ENCODE results near the gene KRTAP10-7.

DNA sequence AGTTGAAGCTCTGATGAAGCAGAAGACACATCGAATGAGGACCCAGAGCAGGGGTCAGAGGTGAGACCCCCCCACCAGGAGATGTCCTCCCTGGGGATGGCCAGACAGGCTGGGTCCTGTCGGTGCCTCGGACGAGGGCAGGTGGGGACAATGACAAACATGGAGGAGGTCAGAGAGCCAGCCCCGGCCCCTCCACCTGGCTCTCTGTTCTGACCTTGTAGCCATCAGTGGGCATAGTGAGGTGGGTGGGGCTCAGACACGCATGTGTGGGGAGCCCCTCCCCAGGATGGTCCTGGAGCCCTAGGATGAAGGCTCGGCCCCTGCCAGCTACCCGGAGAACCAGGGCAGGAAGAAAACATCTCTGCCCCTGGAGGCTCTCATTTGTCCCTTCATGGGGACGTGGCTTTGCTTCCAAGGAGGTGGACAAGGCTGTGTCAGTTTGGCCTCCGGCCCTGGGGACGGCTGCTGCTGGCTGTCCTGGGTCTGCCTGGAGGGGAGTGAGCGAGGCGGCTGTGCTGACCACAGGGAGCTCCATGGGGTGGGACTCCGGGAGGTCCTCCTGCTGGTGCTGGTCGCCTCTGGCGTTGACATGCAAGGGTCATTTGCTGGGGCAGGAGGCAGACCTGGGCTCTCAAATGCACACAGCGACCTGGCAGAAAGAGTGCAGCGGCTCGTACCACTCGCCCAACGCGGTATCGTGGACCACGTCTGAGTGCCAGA is 10.7 kb upstream of the KRTAP10-7 start:
- TF ChIP-seq, protein P1, sequence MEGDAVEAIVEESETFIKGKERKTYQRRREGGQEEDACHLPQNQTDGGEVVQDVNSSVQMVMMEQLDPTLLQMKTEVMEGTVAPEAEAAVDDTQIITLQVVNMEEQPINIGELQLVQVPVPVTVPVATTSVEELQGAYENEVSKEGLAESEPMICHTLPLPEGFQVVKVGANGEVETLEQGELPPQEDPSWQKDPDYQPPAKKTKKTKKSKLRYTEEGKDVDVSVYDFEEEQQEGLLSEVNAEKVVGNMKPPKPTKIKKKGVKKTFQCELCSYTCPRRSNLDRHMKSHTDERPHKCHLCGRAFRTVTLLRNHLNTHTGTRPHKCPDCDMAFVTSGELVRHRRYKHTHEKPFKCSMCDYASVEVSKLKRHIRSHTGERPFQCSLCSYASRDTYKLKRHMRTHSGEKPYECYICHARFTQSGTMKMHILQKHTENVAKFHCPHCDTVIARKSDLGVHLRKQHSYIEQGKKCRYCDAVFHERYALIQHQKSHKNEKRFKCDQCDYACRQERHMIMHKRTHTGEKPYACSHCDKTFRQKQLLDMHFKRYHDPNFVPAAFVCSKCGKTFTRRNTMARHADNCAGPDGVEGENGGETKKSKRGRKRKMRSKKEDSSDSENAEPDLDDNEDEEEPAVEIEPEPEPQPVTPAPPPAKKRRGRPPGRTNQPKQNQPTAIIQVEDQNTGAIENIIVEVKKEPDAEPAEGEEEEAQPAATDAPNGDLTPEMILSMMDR (conservative IDR thresholded peaks at IDR 0.05; ENCODE audit: low read length): no peak
- TF ChIP-seq EZH2phosphoT487 (IDR thresholded peaks at IDR 0.05; ENCODE audit: borderline replicate concordance, low read depth, low read length): no peak
